GM12891 (cell line): ENCODE measurements around the gene STK11IP.

Experiments used
- PAX5 ChIP-seq: IDR thresholded peaks from 2 replicates; pipeline ENCODE4 v1.6.1; 2011; ENCODE audit warnings: low read length, moderate library complexity, mild to moderate bottlenecking; ENCODE audit not compliant: insufficient read depth, severe bottlenecking
- POLR2A ChIP-seq: IDR thresholded peaks from 2 replicates; pipeline ENCODE4 v1.6.1; 2011; ENCODE audit warnings: low read depth, low read length, control low read depth
- POLR2AphosphoS5 ChIP-seq: IDR thresholded peaks from 2 replicates; pipeline ENCODE4 v1.6.1; 2011; ENCODE audit warnings: low read depth, low read length, control low read depth
- POU2F2 ChIP-seq: IDR thresholded peaks from 2 replicates; pipeline ENCODE4 v1.6.1; 2011; ENCODE audit warnings: low read depth, mild to moderate bottlenecking, control low read depth, low read length, moderate library complexity
- SPI1 ChIP-seq: IDR thresholded peaks from 2 replicates; pipeline ENCODE4 v1.6.1; 2011; ENCODE audit warnings: low read depth, low read length, control low read depth
- TAF1 ChIP-seq: IDR thresholded peaks from 2 replicates; pipeline ENCODE4 v1.6.1; 2011; ENCODE audit warnings: low read depth, low read length, control low read depth

- TF ChIP-seq POLR2A = no peak
- TF ChIP-seq POLR2AphosphoS5 = no peak
- TF ChIP-seq SPI1 = no peak
- no peak for TF ChIP-seq TAF1
- TF ChIP-seq PAX5 = no peak
- no peak for TF ChIP-seq POU2F2
Measured at GRCh38 chr2:219633276-219634065, 35.8 kb downstream of the STK11IP start.
